HG03457 (cell line): ENCODE measurements around the gene MLC1.
"Not testable (repeated sequence)": the region's sequence is repeated elsewhere in the genome, so short reads cannot be mapped to it uniquely, and the experiment has no call there.

Source experiments
- ATAC-seq: cut with Tn5 transposase; IDR thresholded peaks from one replicate; pipeline ENCODE4 v1.9.1; 2021; ENCODE audit warnings: moderate number of reproducible peaks; ENCODE audit not compliant: unreplicated experiment

The MLC1 gene

DNA sequence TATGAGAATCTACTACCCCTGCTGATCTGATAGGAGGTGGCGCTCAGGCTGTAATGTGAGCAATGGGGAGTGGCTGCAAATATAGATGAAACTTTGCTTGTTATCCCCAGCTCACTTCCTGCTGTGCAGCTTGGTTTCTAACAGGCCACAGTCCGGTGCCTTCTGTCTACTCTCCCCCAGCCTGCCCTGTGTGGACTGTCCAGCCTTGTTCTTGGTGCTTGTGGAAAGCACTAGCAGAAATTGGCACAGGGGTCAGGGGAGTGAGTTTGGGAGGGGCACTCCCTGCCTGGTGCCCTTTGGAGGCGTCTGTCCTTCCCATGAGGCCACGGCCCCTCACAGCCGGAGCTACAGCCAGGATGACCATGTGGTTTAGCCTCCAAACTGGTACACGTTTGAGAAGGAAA, 18.9 kb upstream of the MLC1 start:
- no peak for ATAC-seq

GRCh38 chr22:50102946-50103345, 17.7 kb upstream of the MLC1 start:
- no peak for ATAC-seq

- no peak for ATAC-seq
These were observed 16.8 kb upstream of the MLC1 start for GRCh38 chr22:50101870-50102565.

- no peak for ATAC-seq
These were observed 12.8 kb upstream of the MLC1 start for GRCh38 chr22:50098052-50098451.

GRCh38 chr22:50092342-50092741, 7.1 kb upstream of the MLC1 start:
- ATAC-seq: no peak

DNA sequence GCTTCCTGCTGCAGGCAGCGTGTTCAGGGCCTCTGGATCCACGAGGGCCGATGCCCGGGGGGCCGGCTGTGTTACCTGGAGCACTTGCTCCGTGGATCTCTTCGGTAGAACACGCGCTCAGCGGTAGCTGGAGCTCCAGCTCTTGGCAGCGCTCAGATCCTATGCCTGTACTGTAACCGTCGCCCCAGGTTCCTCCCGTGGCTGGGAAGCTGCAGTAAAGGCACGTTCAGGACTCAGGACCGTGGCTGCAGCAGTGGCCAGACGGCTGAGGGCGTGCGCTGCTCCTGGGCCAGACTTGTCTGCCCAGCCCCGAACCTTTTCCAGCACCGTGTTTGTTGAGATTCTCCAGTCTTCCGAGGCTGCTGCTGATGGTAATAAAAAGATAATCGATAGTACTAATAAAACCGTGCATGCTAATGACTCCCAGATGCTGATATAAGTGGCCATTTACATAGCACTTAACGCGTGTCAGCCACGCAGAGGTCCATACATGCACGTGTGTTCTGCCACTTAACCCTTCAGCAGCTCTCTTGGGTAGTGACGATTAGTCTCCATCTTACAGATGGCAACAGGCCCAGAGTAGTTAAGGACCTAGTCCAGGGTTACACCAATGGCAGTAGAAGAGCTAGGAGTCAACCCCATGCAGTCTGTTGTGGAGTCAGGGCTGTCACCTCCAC, 6.0 kb upstream of the MLC1 start:
- ATAC-seq: no peak

DNA sequence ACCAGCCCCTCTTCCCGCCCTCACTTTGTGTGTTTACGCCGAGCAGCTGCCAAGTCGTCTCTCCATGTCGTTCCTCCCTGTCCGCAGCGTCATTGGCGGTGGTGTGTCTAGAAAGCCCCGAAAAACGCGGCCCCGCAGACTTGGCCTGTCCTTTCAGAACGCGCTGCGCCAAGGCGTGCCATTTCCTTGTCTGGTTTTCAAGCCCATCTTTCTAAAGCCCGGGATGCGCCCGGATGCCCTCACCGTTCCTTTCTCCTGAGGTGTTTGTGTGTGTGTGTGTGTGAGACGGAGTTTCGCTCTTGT, 5.1 kb upstream of the MLC1 start:
- no peak for ATAC-seq

DNA sequence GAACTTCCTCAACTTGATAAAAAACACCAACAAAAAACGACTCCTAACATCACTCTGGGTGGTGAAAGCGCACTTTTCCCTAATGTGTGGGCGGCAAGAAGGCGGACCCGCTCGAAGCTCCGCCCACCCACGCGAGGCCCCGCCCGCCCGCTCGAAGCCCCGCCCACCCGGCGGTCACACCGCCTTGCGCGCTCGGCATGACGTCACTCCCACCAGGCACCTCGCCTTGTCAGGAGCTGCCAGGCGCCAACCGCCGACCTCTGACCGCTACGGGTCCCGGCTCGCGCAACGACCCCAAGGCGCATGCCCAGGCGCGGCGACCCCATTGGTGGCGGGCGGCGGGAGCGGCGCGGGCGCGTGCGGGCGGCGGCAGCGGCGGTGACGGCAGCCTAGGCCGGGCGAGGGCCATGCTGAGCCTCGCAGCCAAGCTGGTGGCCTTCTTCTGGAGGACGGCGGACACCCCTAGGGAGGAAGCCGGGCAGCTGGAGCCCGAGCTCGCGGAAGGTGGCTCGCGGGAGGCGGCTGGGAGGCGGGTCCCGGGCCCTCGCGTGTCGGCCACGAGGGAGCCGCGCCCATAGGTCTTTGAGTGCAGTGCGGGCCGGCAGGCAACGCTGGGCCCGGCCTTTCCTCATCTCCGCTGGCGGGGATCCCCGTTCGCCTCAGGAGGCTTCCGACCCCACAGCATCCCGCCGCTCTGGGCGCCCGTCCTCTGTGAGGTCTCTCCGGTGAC, 4.6 kb upstream of the MLC1 start, which contains the start of gene MOV10L1:
TSS of gene MOV10L1 (plus strand) at position 325 of the 730 bp plus-strand sequence. CDS start at position 408, 83 bp downstream.
- ATAC-seq: no peak

- no peak for ATAC-seq
These were observed 4.0 kb upstream of the MLC1 start for GRCh38 chr22:50089231-50089630.

DNA sequence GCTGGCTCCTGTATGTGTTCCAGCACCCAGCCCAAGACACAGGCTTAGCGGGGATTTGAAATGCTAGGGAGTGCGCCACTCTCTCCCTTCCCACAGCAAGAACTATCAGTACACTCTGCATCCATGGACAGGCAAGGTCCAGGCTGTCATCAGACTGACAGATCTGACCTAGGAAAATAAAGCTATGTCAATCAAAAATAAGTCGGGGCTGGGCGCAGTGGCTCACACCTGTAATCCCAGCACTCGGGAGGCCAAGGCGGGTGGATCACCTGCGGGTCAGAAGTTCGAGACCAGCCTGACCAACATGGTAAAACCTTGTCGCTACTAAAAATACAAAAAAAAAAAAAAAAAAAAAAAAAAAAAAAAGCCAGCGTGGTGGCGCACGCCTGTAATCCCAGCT, 2.9 kb upstream of the MLC1 start:
- ATAC-seq: no peak

- no peak for ATAC-seq
These were observed 2.4 kb upstream of the MLC1 start for GRCh38 chr22:50087646-50088045.

DNA sequence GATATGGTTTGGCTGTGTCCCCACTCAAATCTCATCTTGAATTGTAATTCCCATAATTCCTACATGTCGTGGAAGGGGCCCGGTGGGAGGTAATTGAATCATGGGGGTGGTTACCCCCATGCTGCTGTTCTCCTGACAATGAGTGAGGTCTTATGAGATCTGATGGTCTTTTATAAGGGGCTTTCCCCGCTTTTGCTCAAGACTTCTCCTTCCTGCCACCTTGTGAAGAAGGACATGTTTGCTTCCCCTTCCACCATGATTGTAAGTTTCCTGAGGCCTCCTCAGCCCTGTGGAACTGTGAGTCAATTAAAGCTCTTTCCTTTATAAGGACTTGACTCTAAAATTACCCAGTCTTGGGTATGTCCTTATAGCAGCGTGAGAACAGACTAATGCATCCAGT, 1.7 kb upstream of the MLC1 start:
- not testable (repeated sequence) for ATAC-seq

DNA sequence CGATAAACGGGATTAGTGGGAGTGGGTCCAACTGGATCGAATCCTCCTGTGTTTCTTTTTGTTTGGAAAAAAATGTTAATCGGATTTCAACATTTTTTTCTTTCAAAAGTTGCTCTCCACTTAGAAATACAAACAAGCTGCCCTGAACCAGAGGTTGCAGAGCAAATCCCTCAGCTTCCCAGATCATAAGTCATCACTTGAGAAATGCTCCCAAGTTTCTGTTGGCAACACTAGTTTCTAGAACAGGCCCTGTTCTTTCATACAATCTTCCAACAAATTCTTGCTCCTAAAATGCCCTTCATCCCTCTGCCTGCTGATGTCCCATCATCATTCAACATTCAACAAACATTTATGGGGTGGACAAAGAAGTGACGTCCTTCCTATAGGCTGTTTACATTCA, 1.3 kb upstream of the MLC1 start:
- ATAC-seq: no peak

GRCh38 chr22:50084614-50085021, 608 bp downstream of the MLC1 start:
- ATAC-seq: no peak

DNA sequence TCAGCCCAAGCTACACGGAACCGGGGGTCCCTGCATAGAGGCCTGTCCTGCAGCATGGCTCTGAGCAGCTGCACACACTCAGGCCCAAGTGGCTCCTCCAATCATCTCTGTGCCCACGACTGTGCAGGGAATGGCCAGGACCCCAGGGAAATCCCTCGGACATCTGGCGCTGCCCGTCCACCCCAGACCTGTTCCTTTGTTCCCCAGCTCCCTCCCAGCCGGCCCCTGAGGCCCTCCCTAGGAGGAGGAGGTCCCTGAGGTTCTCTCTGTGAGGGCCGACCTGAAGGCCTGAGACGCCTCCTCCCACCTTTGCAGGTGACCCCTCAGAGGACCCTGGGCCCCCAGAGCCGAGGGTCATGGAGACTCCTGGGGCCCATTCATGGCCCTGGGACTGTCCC, 1.1 kb downstream of the MLC1 start:
- ATAC-seq: no peak

GRCh38 chr22:50083462-50084079, 1.7 kb downstream of the MLC1 start:
- no peak for ATAC-seq

DNA sequence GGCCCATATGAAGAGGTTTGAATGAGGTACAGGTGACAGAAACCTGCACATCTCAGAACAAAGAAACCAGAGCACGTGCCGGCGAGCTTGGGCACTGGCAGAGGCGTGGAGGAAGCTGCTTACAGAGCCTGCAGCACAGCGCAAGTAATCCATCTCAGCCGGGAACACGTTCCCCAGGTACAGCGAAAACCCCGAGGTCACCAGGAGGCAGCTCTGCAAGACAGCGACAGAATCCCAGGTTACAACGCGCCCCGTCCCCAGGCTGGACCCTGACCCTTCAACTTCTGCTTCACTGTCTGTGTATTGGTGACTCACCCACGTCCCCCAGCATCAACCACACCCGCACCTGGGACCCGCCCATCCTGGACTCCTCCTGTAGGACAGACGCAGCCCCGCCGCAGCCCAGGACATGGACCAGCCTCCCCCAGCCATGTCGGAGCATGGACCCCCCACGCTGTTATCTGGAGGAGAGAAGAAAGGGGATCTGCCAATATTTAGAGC, 2.2 kb downstream of the MLC1 start:
- ATAC-seq: no peak

DNA sequence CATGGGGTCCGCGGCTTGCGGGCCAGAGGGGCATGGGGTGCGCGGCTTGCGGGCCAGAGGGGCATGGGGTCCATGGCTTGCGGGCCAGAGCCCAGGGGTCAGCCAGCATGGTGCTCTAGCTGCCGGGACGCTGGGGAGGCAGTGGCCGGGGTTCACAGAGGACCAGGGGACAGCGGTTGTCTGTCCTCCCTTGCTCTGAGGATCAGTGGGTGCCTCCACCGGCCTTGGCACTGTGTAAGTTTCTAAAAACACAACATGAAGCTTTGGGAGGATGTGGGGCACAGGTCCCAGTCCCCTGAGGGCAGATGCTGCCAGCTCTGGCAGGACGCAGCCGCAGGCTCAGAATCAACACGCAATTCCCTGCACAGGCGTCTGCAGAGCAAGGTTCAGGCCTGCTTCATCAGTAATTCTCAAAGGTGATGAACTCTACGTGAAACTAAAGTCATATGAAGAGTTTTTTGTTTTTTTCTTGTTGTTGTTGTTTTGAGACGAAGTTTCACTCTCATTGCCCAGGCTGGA, 3.0 kb downstream of the MLC1 start:
- ATAC-seq: no peak

- no peak for ATAC-seq
These were observed 3.6 kb downstream of the MLC1 start for GRCh38 chr22:50081426-50082196.

DNA sequence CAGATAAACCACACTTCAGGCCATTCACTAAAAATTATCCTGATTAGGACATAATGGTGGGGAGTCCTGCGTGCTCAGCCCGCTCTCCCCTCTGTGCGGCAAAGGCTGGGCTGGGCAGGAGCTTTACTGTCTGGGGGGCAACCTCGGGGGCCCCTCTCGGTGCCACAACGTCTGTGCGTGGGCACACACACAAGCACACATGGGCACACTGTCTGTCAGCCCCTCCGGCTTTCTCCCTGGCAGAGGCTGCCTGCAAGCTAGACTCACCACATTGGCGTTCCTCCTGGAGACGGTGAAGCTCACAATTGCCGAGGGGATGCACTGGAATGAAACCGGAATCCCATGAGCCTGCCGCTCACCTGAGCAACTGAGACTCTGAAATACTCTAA, 5.2 kb downstream of the MLC1 start:
- ATAC-seq: no peak

GRCh38 chr22:50078761-50079160, 6.5 kb downstream of the MLC1 start:
- no peak for ATAC-seq
